Stimulated activated CD4-positive, alpha-beta T cell treated with anti-CD3 and anti-CD28 coated beads, Interleukin-15, amount 100 ng/mL, for 1 hour (primary cell): Measurements from ENCODE around the gene GFRA1.
"Not testable (repeated sequence)": the region's sequence is repeated elsewhere in the genome, so short reads cannot be mapped to it uniquely, and the experiment has no call there.

Experiments
- DNase-seq, 2 donors: peaks; one replicate each; pipeline ENCODE4 v3.0.0-alpha.2; 2020; ENCODE audit warnings: low read depth in 1 of 2, low spot score in 1 of 2

Gene GFRA1

DNA sequence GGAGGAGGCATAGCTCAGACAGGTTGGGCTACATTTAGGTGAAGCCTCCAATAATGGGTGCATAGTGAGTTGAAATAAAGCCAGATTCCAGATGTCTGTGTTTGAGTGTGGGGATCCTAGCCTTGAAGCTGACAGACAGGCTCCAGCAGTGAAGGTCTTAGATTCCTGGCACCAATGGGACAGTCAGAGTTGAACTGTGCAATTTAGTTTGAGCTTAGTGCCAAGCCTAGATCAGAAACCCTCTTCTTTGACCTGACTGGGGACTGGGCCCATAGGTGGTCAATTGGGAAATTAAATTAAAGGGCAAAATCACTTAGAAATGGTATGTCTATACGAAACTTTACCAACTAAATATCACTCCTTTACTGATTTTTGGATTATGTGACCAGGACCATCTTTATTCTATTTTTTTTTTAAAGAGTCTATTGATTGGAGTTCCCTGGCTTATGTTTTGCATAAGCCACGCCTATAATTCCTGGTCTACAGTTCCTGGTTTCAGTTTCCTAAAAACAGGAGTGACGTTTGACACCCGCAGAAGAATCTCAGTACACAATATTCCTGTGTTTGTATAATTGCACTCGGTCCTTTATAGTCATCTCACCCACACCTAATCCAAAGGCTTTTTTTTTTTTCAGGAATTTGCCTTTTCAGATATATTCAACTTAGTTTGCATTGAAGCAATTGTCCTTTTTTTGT lies 201.4 kb downstream of the GFRA1 start:
- DNase-seq: no peak

DNA sequence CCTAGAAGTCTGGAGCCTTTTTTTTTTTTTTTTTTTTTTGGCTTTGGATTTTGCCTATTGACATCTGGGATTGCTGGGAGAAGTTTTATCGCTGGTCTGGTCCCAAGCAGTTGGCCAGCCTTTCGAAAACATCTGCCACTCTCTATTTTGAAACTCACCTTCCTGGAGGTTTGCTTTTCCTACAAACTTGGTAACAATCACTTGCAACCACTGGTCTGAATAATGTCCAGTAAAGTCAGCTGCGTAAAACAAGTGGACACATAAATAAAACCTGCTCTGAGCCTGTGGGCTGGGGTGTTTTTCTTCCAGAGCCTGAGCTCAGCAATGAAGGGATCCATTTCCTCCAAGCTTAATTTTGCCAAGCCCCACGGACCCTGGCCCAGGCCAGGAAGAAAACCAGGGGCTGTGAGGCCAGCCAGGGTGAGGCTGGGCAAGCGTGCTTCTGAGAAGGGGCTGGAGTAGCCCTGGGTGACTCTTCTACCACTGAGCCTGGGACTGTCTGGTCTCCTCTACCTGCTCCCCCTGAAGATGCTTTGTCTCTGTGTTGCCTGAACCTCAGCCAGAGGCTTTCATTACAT lies 202.2 kb downstream of the GFRA1 start:
- no peak for DNase-seq

DNA sequence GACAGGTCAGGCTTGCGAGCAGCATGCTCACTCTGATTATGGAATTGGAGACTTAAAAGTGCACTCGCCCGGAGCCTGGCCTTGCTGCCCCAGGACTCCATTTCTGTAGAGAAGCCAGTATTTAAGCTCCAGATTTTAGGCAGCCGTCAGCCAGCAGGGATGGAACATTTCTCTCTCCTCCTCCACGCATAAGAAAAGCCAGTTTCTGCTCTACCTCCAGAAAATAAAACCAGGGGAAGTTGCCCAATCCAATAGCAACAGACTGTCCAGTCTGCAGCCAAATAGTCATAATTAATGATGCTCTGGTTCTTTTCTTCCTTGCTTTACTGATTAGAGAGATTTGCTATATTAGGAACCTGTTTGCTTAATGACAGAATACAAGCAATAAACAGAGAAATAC lies 203.2 kb downstream of the GFRA1 start:
- no peak for DNase-seq

DNA sequence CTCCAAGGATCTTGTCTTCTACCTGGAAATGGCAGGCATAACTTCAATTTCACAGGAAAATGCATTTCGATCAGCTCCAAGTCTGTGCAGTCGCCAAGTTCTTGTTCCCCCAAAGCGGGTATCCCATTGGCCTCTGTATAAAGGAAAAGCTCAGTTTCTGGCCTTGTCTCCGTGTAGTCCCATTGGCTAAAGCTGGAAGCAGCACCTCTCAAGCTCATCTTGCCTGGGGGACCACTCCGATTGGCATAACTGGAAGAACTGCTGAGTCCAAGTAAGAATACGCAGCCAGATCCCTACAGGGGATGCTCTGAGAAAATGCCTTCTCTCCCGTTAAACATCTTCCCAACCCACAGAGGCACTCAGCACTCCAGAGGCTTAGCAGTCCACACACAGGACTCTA lies 205.2 kb downstream of the GFRA1 start:
- DNase-seq: no peak

DNA sequence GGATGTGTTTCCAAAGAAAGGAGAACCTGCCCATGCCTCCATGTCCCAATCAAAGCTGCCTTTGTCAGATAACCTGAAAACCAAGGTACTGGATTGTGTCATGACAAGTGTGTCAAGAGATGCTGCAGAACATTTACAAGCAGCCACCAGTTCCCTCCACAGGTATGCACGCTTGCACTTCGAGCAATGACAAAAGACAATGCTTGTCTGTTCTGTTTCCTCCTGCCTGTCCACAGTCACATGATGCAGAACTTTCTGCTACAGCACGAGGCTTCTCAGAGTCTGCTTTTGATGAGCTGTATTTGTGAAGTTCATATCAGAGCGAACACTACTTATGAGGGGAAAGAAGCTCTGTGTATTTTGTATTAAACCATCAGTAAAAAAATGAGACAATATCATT lies 209.9 kb downstream of the GFRA1 start:
- no peak for DNase-seq

DNA sequence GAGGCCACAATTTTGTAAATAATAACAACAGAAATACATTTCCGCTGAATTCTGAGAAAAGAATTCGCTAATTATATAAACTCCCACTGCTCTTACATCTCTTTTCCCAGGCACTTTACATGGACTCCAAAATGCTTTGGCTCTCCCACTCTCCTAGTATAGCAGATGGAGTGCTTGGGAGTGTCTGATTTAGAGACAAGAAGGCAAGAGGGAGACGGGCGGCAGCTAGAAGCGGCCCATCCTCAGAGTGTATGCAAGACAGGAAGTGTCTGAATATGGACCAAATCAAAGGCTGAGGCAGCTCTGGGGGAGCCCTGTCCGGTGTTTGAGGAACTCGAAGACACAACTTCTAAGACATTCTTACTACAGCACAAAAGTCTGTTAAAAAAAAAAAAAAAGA lies 212.1 kb downstream of the GFRA1 start:
- DNase-seq: no peak

DNA sequence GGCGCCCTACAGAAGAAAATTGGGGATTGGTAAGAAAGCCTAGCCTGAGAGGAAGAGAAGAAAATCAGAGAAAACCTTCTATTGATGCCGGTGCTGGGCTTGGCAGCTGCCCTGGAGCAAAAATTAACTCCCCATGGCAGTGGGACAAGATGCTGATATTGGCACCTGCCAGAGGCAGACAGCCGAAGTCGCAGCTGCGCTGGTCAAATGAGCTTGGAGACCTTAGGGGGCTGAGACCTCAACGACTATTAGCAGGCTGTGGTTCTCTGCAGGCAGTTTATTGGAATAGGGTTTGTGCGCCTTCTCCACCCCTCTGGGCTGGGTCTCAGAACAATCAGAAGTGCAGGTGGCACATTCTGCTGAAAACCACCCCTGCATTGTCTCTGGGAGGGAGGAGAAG lies 213.7 kb downstream of the GFRA1 start:
- no peak for DNase-seq

DNA sequence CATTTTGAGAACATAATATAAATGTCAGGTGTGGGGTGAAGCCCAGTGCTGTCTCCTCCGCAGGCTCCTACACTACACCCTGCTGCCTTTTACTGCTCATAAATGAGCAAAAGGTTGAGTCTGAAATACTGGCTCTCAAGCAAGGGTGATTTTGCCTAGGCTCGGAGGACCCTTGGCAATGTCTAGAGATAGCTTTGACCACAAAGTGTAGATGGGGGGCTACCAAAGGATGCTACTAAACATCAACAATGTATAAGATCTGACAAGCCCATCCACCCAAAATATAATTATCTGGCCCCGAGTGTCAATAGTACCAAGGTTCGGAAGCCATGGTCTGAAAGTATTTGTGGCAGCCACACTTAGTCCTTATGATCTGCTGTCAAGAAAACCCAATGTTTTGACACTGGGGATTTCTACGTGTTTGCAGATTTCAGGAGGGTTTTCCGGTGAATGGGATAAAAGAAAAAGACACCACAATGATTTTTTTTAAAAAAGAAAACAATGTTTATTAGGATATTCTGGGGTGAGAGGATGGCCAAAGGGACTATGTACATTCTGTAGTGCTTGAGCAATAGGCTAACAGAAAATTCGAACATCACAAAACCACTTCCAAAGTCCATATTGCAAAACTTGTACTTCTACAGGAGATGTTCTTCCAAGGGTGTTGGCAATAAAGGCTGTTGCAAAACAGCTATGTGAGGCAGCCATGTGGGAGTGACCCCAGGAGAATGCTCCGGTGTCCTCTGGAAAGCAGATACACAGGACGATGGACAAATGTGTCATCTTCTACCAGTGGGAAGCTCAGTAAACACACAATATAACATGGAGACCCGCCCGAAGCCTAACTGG lies 216.3 kb downstream of the GFRA1 start:
- DNase-seq: no peak

DNA sequence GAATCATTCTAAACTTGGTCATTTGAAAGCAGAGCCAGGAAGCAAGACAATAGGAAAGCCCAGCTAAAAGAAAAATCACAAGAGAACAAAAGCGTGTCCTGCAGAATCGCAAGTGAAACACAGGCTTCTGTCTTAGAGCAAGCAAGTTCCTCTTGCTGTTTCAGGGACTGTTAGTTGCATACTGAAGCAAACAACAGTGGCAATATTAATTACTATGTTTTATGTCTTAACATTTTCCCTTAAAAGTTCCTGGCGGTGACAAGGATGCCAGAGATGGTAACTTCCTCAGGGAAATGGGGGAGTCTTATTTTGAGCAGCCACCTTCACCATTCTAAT lies 217.1 kb downstream of the GFRA1 start:
- no peak for DNase-seq

DNA sequence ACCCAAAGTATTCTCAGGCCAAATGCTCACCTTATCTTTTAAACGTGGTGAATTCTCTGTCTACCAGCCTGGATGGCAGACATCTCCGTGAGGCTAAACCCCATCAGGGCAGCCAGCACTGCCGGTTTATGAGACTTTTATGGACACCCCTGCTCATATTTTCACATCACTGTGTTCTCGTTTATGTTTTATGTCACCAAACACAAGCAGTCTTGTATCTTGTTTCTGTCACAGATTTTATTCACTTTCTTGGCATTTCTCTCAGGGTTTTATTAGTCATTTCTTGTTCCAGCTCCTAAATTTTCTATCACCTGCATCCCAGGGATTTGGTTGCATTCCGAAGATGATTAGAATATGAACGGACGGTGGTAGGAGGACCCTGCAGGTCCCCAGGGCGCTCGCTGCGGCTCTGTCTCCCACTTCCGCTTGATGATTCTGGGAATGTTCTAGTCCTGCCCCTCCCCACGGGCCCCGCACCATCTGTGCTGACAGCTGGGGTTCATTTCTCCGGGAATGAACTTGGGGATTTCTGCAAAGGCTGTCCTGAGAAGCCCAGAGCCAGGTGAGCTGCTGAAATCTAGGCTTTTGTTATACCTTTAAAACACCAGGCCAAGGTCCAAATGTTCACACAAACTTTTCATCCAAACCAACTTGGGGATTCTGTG lies 217.6 kb downstream of the GFRA1 start:
- DNase-seq: no peak

DNA sequence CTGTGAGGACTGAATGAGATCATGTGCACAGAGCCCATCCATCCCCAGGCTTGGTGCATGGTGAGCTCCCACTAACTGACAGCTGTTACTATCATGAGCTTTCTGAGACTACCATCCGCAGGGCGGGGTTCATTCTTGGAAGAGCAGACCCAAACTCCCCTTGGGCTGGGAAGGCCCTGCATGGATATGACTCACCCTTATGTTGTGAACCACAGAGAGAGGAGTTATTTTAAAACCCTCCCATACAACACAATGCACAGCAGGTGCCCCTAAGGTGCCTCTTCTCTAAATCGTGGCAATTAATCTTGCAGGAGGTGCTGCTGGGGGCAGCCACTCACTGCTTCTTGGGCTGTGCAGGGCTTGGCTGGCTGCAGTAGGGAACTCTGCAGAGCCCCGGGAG lies 219.1 kb downstream of the GFRA1 start:
- no peak for DNase-seq

DNA sequence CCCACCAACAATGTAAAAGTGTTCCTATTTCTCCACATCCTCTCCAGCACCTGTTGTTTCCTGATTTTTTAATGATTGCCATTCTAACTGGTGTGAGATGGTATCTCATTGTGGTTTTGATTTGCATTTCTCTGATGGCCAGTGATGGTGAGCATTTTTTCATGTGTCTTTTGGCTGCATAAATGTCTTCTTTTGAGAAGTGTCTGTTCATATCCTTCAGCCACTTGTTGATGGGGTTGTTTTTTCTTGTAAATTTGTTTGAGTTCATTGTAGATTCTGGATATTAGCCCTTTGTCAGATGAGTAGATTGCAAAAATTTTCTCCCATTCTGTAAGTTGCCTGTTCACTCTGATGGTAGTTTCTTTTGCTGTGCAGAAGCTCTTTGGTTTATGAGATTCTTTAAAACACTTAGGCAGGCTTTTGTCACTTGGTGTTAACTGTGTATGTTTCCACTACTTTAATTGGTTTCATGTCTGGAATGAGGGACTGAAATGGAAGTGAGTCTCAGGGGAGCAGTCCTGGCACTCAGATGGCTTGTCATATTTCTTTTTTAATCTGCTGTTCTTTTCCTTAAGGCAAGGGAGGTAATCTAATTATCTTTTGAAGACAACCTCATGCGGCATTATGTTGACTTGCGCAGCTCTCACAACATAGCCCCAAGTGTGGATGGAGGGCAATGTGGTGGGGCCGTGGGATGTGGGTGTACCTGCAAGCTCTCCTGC lies 219.8 kb downstream of the GFRA1 start:
- DNase-seq: not testable (repeated sequence)

DNA sequence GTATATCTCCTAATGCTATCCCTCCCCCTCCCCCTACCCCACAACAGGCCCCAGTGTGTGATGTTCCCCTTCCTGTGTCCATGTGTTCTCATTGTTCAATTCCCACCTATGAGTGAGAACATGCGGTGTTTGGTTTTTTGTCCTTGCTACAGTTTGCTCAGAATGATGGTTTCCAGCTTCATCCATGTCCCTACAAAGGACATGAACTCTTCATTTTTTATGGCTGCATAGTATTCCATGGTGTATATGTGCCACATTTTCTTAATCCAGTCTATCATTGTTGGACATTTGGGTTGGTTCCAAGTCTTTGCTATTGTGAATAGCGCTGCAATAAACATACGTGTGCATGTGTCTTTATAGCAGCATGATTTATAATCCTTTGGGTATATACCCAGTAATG lies 220.5 kb downstream of the GFRA1 start:
- not testable (repeated sequence) for DNase-seq

DNA sequence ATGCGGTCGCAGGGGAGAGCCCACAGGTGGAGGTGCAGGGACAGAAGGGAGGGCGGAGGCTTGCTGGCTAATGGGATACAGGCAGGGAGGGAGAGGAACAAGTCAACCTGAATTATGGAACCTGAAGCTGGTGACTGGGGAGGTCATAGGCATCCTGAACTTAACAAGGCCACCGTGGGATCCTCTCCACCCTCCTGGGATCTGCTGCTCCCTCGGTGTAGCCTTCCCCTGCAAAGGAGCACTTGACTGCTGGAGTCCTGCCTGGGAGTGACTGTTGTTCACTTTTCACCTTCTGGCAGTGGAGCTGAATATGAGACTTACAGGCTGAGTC lies 223.1 kb downstream of the GFRA1 start:
- no peak for DNase-seq

DNA sequence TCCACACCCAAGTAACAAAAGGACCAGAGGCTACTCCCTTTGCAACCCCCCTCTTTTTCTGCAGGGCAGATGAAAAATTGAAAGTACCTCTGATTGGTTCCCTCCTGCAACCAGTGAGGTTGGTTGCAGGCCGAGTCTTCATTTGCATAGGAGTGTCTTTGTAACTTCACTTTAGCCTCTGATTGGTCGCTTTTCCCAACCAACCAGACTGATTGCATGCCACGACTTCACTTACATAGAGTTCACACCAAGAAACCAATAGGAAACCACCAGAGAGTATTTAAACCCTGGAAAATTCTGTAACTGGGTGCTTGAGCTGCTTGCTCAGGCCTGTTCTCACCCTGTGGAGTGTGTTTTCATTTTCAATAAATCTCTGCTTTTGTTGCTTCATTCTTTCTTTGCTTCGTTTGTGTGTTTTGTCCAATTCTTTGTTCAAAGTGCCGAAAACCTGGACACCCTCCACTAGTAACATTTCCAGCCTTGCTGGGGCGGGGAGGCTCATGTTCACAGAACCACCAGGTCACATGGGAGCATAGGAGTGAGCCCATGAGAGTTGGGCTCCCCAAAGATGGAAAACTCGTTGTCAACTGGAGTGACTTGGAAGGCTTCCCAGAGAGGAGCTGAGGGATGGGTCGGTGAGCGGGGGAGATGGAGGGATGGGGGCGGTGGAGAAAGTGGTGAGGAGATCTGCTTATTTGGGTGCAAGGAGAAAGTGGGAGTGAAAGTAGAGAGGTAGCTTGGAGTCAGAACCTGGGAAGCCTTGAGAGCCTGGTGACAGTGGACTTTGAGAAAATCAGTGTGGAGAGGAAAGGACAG lies 223.6 kb downstream of the GFRA1 start:
- no peak for DNase-seq

DNA sequence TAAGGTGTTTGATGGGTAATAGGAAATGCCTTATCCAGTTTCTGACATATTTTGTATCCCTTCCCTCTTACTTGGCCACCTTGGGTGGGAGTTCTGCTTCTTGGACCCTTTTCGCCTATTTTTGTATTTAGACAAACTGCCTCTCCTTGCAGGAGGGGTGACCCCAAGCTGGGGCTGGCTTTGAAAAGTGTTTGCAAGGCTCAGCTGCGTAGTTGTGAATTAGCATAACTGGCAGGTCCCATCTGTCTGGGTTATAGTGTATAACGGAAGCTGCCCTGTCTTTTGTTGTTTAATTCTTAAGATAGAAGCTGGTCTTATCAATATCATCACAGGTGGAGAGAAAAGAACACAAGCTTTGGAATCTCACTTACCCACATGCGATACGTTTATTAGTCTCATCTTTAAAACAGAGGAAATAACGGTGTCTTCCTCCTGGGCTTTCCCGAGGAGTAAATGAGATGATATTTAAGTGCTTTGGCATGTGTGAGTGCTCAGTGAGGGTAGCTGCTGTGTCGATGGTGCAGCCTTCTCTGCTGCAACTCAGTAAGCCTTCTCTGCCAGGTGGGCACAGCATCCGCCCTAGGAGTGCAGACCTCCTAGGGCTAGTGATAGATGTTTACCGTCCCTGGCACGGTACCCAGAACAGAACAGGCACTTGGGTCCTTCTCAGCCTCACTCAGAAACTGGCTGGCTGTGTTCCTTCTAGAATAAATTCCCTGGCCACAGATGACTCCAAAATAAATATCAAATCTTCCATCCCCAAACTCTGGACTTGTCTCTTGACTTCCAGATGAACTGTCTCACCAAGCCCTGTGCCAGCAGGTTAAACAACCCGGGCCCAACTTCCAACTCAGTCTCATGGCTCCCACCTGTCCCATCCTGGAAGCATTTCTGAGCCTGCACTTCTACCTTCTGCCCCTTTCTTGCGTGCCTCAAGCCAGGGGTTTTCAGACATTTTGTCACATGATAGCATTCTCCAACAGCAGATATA lies 227.3 kb downstream of the GFRA1 start:
- no peak for DNase-seq

DNA sequence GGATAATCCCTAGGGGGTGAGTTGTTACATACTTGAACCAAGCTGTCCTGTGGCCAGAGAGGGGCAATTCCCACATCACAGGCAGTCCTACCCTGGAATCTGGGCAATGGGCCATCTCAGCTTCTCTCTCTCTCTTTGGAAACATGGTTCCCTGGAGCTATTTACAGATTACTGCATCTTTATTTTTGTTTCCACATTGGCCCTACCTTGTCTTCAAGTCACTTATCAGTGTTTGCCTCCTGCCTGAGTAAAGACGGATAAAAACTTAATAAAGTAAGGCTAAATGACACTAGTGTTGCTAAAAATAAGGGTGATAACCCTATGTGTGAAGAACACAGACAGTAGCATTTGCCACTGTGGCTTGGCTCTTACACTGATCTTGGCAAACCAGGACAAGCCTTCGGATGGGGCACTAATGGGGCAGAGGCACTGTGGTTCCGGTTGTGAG lies 228.2 kb downstream of the GFRA1 start:
- DNase-seq: no peak

DNA sequence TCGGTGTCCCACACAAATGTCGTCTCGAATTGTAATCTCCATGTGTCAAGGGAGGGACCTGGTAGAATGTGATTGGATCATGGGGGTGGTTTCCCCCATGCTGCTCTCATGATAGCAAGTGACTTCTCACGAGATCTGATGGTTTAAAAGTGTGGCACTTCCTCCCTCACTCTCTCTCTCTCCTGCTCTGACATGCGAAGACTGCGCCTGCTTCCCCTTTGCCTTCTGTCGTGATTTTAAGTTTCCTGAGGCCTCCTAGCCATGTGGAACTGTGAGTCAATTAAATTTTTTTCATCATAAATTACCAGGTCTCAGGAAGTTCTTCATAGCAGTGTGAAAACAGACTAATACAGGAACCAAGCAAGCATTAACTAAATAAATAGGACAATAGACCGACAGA lies 229.1 kb downstream of the GFRA1 start:
- no peak for DNase-seq

DNA sequence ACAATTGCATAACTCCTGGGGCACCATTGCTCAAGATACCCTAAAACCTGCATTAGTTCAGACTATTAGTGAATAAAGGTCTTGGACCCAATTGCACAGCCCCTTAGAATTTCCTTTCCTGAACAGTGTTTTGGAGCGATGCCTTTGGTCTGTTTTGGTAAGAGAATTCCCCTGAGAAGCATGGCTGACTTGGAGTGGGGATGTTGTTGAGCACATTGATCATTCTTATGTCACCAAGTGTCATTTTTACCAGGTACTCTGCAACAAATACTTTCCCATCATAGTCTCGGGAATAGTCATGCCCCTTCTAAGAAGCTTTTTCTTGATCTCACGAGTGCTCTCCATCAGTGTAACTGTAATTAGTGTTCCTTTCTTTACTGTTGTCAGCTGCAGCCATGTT lies 229.7 kb downstream of the GFRA1 start:
- DNase-seq: no peak
